Measurements from ENCODE around the gene METTL22.

Gene METTL22

DNA sequence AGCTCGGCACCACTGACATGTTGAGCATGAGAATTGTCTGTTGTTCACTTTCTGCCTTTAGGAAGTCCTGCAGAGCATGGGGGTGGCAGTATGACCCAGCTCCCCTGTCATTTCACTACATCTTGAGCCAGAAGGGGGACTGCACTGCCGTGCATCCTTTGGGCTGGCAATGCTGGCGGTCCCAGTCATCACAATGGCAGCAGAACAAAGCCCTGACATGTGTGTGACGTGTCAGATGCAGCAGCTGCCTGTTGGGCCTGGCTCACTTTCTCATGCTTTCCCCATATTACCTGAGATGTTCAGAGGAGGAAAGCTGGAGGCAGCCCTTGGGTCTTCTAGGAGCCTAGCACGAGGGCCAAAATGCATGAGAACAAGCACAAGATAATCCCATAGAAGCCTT lies 46.6 kb downstream of the METTL22 start:
- TF ChIP-seq ZFX (IDR thresholded peaks at IDR 0.05; ENCODE audit: borderline replicate concordance), result no peak
- TF ChIP-seq, protein P1, sequence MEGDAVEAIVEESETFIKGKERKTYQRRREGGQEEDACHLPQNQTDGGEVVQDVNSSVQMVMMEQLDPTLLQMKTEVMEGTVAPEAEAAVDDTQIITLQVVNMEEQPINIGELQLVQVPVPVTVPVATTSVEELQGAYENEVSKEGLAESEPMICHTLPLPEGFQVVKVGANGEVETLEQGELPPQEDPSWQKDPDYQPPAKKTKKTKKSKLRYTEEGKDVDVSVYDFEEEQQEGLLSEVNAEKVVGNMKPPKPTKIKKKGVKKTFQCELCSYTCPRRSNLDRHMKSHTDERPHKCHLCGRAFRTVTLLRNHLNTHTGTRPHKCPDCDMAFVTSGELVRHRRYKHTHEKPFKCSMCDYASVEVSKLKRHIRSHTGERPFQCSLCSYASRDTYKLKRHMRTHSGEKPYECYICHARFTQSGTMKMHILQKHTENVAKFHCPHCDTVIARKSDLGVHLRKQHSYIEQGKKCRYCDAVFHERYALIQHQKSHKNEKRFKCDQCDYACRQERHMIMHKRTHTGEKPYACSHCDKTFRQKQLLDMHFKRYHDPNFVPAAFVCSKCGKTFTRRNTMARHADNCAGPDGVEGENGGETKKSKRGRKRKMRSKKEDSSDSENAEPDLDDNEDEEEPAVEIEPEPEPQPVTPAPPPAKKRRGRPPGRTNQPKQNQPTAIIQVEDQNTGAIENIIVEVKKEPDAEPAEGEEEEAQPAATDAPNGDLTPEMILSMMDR (IDR thresholded peaks at IDR 0.05), result no peak
- no peak overlapping the region for H3K27ac ChIP-seq

DNA sequence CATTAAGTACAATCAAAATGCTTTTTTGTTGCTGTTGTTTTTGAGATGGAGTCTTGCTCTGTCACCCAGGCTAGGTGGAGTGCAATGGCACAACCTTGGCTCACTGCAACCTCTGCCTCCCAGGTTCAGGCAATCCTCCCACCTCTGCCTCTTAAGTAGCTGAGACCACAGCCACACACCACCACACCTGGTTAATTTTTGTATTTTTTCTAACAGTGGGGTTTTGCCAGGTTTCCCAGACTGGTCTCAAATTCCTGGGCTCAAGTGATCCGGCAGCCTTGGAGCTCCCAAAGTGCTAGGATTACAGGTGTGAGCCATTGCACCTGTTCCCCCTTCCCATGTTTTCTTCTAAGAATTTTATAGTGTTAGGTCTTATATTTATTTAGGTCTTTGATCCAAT lies 48.0 kb downstream of the METTL22 start:
- H3K27ac ChIP-seq, result no peak overlapping the region

DNA sequence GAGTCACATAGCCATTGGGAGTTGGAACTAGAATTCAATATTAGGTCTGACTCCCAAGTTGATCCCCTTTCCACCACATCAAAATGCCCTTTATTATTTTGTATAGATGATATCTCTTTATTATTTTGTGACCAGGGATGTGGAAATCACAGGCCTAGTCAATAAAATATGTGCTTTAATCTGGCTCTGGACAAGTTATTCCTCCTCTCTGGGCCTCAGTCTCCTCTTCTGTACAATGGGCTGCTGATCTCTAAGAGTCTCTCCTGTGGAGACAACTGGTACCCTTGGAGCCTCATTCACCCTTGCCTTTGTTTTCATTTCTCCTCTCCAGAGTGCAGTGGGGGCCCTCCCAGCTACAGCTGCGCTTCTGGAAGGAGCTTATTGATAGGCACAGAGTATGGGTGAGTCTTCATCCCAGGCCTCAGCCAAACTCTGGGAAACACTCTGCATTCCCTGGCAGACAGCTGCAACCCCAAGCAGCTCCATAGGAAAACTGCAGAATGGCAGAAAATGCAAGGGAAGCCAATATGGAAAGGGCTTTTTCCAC lies 48.6 kb downstream of the METTL22 start:
- no peak overlapping the region for H3K27ac ChIP-seq
- TF ChIP-seq, protein P1 (IDR thresholded peaks at IDR 0.05), result no peak
- TF ChIP-seq ZFX (IDR thresholded peaks at IDR 0.05; ENCODE audit: borderline replicate concordance), result no peak

More for the DNA sequence above, 48.0 kb downstream of the METTL22 start:
- no peak for TF ChIP-seq ZFX (IDR thresholded peaks at IDR 0.05; ENCODE audit: borderline replicate concordance)
- TF ChIP-seq, protein P1 (IDR thresholded peaks at IDR 0.05), result no peak

- no peak for TF ChIP-seq ZFX (IDR thresholded peaks at IDR 0.05; ENCODE audit: borderline replicate concordance)
- TF ChIP-seq, protein P1 (IDR thresholded peaks at IDR 0.05), result no peak
- no peak overlapping the region for H3K27ac ChIP-seq
Measured at GRCh38 chr16:8673611-8674412, 52.3 kb downstream of the METTL22 start.

- H3K27ac ChIP-seq, result no peak within 1 kb of the TSS
- TF ChIP-seq, protein P1 (IDR thresholded peaks at IDR 0.05), result no peak
- TF ChIP-seq ZFX (IDR thresholded peaks at IDR 0.05; ENCODE audit: borderline replicate concordance), result no peak
Measured at GRCh38 chr16:8674413-8675022, 53.0 kb downstream of the METTL22 start, which contains the start of gene ABAT. Gene ABAT, plus strand, starts transcription at chr16:8674617. Its CDS starts 61,123 bp downstream, at chr16:8735740.

GRCh38 chr16:8675183-8676159 lies 54.0 kb downstream of the METTL22 start:
- H3K27ac ChIP-seq, result no peak overlapping the region
- TF ChIP-seq ZFX (IDR thresholded peaks at IDR 0.05; ENCODE audit: borderline replicate concordance), result no peak
- TF ChIP-seq, protein P1 (IDR thresholded peaks at IDR 0.05), result no peak

All from 22Rv1 (cell line).